Retinal pigment epithelial cell (primary cell): ENCODE measurements around the gene PTPRN2.
"Not testable (repeated sequence)": the region's sequence is repeated elsewhere in the genome, so short reads cannot be mapped to it uniquely, and the experiment has no call there.

Experiments used
- DNase-seq: peaks from one replicate; pipeline ENCODE4 v3.0.0-alpha.2; 2010; ENCODE audit warnings: low read depth
- H3K4me3 ChIP-seq: 2 replicates; pipeline ENCODE4 v1.5.1; 2011; ENCODE audit warnings: mild to moderate bottlenecking, low read length, control low read depth, moderate library complexity
- TF ChIP-seq, protein P1 (sequence below): conservative IDR thresholded peaks from 2 replicates; pipeline ENCODE4 v1.5.1; 2011; ENCODE audit warnings: low read depth, low read length, control low read depth, inconsistent platforms

The PTPRN2 gene

DNA sequence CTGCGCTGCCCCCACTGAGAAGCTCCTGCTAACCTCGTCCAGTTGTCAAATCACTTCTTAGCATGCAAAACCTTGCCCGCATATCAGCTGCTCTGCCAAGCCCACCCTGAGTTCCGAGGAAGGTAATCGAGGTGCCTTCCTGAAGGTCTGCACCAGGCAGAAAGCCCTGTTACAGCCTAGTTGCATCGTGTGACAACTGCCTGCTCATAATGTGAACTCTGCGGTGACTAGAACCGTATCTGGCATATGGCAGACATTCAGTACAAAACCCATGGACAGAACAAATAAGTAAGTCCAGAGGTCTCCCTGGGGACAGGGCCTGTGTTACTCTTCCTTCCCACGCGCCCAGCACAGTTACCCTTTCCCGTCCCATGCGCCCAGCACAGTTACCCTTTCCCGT, 856.5 kb downstream of the PTPRN2 start:
- H3K4me3 ChIP-seq: no peak overlapping the region
- TF ChIP-seq, protein P1, sequence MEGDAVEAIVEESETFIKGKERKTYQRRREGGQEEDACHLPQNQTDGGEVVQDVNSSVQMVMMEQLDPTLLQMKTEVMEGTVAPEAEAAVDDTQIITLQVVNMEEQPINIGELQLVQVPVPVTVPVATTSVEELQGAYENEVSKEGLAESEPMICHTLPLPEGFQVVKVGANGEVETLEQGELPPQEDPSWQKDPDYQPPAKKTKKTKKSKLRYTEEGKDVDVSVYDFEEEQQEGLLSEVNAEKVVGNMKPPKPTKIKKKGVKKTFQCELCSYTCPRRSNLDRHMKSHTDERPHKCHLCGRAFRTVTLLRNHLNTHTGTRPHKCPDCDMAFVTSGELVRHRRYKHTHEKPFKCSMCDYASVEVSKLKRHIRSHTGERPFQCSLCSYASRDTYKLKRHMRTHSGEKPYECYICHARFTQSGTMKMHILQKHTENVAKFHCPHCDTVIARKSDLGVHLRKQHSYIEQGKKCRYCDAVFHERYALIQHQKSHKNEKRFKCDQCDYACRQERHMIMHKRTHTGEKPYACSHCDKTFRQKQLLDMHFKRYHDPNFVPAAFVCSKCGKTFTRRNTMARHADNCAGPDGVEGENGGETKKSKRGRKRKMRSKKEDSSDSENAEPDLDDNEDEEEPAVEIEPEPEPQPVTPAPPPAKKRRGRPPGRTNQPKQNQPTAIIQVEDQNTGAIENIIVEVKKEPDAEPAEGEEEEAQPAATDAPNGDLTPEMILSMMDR: no peak
- DNase-seq: no peak

DNA sequence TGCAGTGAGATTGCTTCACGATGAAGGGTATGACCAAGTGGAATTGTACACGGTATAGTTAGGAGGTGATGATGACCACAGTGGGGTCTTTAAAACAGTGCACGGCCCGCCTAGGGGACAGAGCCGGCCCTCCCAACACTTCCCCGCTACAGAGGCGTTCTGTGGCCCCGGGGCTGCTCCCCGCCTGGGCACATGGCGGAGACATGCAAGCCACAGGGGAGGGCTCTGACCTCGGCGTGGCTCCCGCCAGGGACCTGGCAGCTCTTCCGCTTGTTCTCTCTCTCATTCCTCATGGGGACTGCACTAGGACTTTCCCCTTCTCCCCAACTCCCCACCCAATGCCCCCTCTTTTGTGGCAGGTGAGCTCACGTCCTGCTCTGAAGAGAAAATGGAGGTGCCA, 857.0 kb downstream of the PTPRN2 start:
- TF ChIP-seq, protein P1: no peak
- no peak for DNase-seq
- H3K4me3 ChIP-seq: no peak overlapping the region

DNA sequence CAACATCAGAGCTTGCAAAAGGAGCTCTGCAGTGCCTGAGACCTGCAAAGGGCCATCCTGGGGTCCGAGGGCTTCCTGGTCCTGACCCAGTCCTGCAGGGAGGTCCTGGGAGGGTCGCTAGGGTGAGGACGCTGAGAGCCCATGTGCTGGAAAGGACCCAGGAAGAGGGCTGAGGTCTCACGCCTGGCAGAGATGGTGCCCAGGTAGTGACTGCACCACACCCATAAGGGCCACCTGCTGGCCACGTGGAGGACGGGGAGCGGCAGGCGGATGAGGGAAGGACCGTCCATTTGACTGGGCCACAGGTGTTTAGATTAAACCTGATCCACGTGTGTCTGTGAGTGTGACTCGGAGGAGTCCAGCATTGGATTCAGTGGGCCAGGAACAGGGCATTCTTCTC, 858.1 kb downstream of the PTPRN2 start:
- DNase-seq: no peak
- no peak overlapping the region for H3K4me3 ChIP-seq
- TF ChIP-seq, protein P1: no peak

DNA sequence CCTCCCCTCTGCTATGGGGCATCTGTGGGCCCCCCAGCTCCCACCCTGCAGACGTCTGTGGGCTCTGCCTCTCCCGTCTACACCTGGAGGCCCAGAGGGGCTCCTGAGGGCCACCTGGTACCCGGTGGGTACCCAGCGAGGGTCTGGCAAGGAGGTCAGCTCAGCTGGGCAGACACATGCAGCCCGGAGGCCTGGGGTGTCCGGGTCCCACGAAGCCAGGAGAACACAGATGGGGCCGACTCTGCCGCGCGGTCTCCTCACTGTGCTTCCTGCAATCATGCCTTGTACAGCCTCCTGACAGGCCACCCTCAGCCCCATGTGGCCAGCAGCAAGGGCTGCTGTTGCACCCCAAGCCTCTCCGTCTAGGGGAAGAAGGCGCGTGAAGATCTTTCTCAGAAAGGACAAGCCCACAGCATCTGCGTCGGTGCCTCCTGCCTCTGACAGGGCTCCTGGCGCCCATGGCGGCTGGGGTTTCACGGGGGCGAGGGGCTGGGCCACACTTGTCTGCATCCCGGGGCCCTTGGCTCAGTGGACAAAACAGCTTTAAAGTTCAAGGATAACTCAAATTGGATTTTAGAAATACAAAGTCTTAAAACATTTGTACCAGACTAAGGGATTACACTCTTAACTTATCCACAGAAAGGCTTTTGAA, 859.5 kb downstream of the PTPRN2 start:
- H3K4me3 ChIP-seq: no peak overlapping the region
- TF ChIP-seq, protein P1: no peak
- no peak for DNase-seq

DNA sequence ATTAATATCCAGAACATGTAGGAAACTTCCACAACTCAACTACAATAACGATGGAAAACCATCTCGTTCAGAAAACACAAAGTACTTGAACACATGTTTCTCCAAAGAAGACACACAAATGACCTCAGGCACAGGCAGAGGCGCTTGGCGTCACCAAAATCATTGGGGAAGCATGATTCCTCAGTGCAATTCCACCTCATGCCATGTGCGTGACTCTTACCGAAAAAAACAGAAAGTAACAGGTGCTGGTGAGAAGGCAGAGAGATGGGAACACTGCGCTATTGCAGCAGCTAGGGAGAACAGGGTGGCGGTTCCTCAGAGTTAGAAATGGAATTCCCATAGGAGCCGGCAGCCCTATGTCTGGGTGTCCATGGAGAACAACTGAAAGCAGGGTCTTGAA, 860.9 kb downstream of the PTPRN2 start:
- DNase-seq: no peak
- no peak overlapping the region for H3K4me3 ChIP-seq
- TF ChIP-seq, protein P1: no peak

DNA sequence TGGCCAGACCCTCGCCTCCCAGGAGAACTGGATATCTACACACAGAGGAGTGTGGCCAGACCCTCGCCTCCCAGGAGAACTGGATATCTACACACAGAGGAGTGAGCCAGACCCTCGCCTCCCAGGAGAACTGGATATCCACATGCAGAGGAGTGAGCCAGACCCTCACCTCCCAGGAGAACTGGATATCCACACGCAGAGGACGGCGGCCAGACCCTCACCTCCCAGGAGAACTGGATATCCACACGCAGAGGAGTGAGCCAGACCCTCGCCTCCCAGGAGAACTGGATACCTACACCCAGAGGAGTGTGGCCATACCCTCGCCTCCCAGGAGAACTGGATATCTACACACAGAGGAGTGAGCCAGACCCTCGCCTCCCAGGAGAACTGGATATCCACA, 862.3 kb downstream of the PTPRN2 start:
- H3K4me3 ChIP-seq, DNase-seq: not testable (repeated sequence)

DNA sequence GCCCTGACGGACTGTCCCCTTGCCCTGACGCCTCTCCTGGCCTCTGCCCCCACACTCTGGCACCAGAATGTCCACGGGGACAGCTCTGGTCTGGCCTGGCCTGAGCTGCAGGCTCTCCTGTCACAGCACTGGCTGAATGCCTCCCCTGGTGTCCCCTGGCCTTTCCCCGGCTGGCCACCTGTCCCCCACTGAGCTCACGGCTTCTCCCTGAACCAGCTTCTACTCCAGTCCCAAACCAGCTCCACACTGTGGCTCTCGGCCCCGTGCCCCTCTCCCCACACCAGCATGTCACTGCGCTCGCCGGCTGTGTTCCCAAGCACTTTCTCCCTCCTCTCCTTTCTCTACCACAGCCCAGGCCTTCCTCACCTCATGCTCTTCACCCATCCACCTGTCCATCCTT, 864.4 kb downstream of the PTPRN2 start:
- TF ChIP-seq, protein P1: no peak
- DNase-seq: no peak
- H3K4me3 ChIP-seq: no peak overlapping the region
